K562 (cell line): ENCODE measurements around the gene DNAJB1. TPM values are rescaled to one million over a fixed set of nuclear protein-coding genes. Genes with fewer than 3 reads are reported as not detected.

Experiments
- ARID1B ChIP-seq: fragments of 450-650 bp; IDR thresholded peaks from 2 replicates; pipeline ENCODE4 v1.6.1; 2016; ENCODE audit warnings: antibody characterized with exemption, mild to moderate bottlenecking, inconsistent platforms
- CC2D1A ChIP-seq: fragments of 450-650 bp; IDR thresholded peaks from 2 replicates; pipeline ENCODE4 v1.6.1; 2017; ENCODE audit warnings: mild to moderate bottlenecking
- COPS2 ChIP-seq: fragments of 450-650 bp; conservative IDR thresholded peaks from 2 replicates; pipeline ENCODE4 v1.6.1; 2016; ENCODE audit warnings: mild to moderate bottlenecking, moderate library complexity
- CREM ChIP-seq: IDR thresholded peaks from 2 replicates; pipeline ENCODE4 v1.6.1; 2014; ENCODE audit warnings: antibody characterized with exemption, low read depth
- GABPB1 ChIP-seq: sonication (generic); formaldehyde crosslinking; IDR thresholded peaks from 2 replicates; pipeline ENCODE4 v1.8.0; 2022; ENCODE audit warnings: mild to moderate bottlenecking, missing genetic modification reagents
- KLF16 ChIP-seq: IDR thresholded peaks from 2 replicates; pipeline ENCODE4 v1.6.1; 2016; ENCODE audit warnings: antibody characterized with exemption
- LCOR ChIP-seq: sonication (generic); formaldehyde crosslinking; IDR thresholded peaks from 2 replicates; pipeline ENCODE4 v1.8.0; 2022; ENCODE audit warnings: mild to moderate bottlenecking, missing genetic modification reagents
- MEF2A ChIP-seq: IDR thresholded peaks from 2 replicates; pipeline ENCODE4 v1.6.1; 2011; ENCODE audit warnings: low read depth, mild to moderate bottlenecking, low read length, moderate library complexity; ENCODE audit not compliant: control insufficient read depth
- NR2C2 ChIP-seq, 2 experiments: fragments of 200-800 bp in 1 of 2; sonication (Bioruptor generic) in 1 of 2; sonication (generic) in 1 of 2; formaldehyde crosslinking in 1 of 2; IDR thresholded peaks; 2 replicates each; pipeline versions ENCODE4 v1.6.1 to v1.8.0; 2016 to 2022; ENCODE audit warnings: mild to moderate bottlenecking in 1 of 2, missing compliant biosample characterization in 1 of 2, missing genetic modification characterization in 1 of 2, missing genetic modification reagents in 1 of 2
- SREBF1 ChIP-seq: fragments of 150-350 bp; IDR thresholded peaks from 2 replicates; pipeline ENCODE4 v1.6.1; 2014; ENCODE audit warnings: antibody characterized with exemption, low read depth, low read length, borderline replicate concordance
- TFAP4 ChIP-seq: sonication (generic); formaldehyde crosslinking; IDR thresholded peaks from 2 replicates; pipeline ENCODE4 v1.8.0; 2022; ENCODE audit warnings: missing genetic modification reagents, mild to moderate bottlenecking, moderate library complexity, borderline replicate concordance
- ZFX ChIP-seq: sonication (generic); formaldehyde crosslinking; IDR thresholded peaks from 2 replicates; pipeline ENCODE4 v1.8.0; 2022; ENCODE audit warnings: mild to moderate bottlenecking, missing genetic modification reagents, moderate library complexity
- ZNF224 ChIP-seq: sonication (generic); formaldehyde crosslinking; IDR thresholded peaks from 2 replicates; pipeline ENCODE4 v1.8.0; 2022; ENCODE audit warnings: mild to moderate bottlenecking, missing genetic modification reagents
- polyA plus RNA-seq, 8 experiments: library from polyadenylated mRNA; depleted of rRNA in 4 of 8; stranded (reverse) in 5 of 8; unstranded in 3 of 8; fragments of >200 nt; fragmentation: Nextera tagmentation in 2 of 8; fragmentation: Illumina TruSeq in 1 of 8; extraction: Ambion mirVana in 2 of 8; extraction: Trizol in 1 of 8; gene quantifications; 2 replicates each; pipeline versions ENCODE4 v1.2.1 to v1.2.3, GENCODE V29; 2011 to 2014; ENCODE audit warnings: inconsistent platforms in 1 of 8, missing spikeins in 1 of 8
- total RNA-seq, 7 experiments: library from RNA; depleted of rRNA in 6 of 7; stranded (reverse); fragments of >200 nt in 6 of 7; fragmentation: Illumina TruSeq in 2 of 7; extraction: Trizol in 2 of 7; gene quantifications; 2 replicates each; pipeline versions ENCODE4 v1.2.1 to v1.2.3, GENCODE V29; 2011 to 2021; ENCODE audit warnings: low replicate concordance in 1 of 7
- TF ChIP-seq, protein P1 (sequence below), 2 experiments: fragments of 450-650 bp; formaldehyde crosslinking in 1 of 2; IDR thresholded peaks; 2 replicates each; pipeline versions ENCODE4 v1.4.0 to v1.6.1; 2014 to 2020; ENCODE audit warnings: mild to moderate bottlenecking in 2 of 2, borderline replicate concordance in 1 of 2, low read depth in 1 of 2
- TF ChIP-seq, protein P2 (sequence below), 3 experiments: fragments of 200-800 bp in 1 of 3; sonication (Bioruptor generic) in 1 of 3; sonication (generic) in 1 of 3; formaldehyde crosslinking in 1 of 3; IDR thresholded peaks; 2 replicates each; pipeline versions ENCODE4 v1.6.1 to v1.8.0; 2016 to 2022; ENCODE audit warnings: mild to moderate bottlenecking in 2 of 3, missing compliant biosample characterization in 2 of 3, missing genetic modification characterization in 2 of 3, missing genetic modification reagents in 1 of 3

Gene DNAJB1
- total and polyA plus RNA-seq, 9 of the 15 experiments (the other 6 are each of a cell fraction or from before 2014, with no cell fraction given), result 13.2 to 113 (median 62.1) TPM

- TF ChIP-seq ZFX (CRISPR knock-in tag), result peak; percentile 36; the same call in 1 of the 2 replicates
- peak; percentile 31; the same call in 1 of the 2 replicates for TF ChIP-seq ARID1B
- no peak for TF ChIP-seq SREBF1
- TF ChIP-seq CREM, result 0 out of 2 replicates have a peak, but pooled peaks have one; percentile 32
- TF ChIP-seq COPS2, result no peak
- TF ChIP-seq, protein P1, sequence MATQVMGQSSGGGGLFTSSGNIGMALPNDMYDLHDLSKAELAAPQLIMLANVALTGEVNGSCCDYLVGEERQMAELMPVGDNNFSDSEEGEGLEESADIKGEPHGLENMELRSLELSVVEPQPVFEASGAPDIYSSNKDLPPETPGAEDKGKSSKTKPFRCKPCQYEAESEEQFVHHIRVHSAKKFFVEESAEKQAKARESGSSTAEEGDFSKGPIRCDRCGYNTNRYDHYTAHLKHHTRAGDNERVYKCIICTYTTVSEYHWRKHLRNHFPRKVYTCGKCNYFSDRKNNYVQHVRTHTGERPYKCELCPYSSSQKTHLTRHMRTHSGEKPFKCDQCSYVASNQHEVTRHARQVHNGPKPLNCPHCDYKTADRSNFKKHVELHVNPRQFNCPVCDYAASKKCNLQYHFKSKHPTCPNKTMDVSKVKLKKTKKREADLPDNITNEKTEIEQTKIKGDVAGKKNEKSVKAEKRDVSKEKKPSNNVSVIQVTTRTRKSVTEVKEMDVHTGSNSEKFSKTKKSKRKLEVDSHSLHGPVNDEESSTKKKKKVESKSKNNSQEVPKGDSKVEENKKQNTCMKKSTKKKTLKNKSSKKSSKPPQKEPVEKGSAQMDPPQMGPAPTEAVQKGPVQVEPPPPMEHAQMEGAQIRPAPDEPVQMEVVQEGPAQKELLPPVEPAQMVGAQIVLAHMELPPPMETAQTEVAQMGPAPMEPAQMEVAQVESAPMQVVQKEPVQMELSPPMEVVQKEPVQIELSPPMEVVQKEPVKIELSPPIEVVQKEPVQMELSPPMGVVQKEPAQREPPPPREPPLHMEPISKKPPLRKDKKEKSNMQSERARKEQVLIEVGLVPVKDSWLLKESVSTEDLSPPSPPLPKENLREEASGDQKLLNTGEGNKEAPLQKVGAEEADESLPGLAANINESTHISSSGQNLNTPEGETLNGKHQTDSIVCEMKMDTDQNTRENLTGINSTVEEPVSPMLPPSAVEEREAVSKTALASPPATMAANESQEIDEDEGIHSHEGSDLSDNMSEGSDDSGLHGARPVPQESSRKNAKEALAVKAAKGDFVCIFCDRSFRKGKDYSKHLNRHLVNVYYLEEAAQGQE (IDR thresholded peaks at IDR 0.05; ENCODE audit: borderline replicate concordance), result peak; percentile 53; the same call in 1 of the 2 replicates
- TF ChIP-seq, protein P1 (CRISPR knock-in tag; IDR thresholded peaks at IDR 0.05; ENCODE audit: low read depth), result no peak
- TF ChIP-seq ZNF224 (CRISPR knock-in tag), result no peak
- TF ChIP-seq LCOR (CRISPR knock-in tag), result 0 out of 2 replicates have a peak, but pooled peaks have one; percentile 26
- 0 out of 2 replicates have a peak, but pooled peaks have one; percentile 11 for TF ChIP-seq GABPB1 (CRISPR knock-in tag)
- TF ChIP-seq NR2C2 (CRISPR knock-in tag; IDR thresholded peaks at IDR 0.05), result no peak
- 0 out of 2 replicates have a peak, but pooled peaks have one; percentile 20 for TF ChIP-seq NR2C2 (tag; IDR thresholded peaks at IDR 0.05)
- TF ChIP-seq MEF2A, result no peak
- TF ChIP-seq, protein P2, sequence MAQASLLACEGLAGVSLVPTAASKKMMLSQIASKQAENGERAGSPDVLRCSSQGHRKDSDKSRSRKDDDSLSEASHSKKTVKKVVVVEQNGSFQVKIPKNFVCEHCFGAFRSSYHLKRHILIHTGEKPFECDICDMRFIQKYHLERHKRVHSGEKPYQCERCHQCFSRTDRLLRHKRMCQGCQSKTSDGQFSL (CRISPR knock-in tag; IDR thresholded peaks at IDR 0.05), result no peak
- TF ChIP-seq, protein P2 (tag; IDR thresholded peaks at IDR 0.05), result peak in 1 of 2 experiments; percentile 71; a peak in 2 of 4 replicates
- TF ChIP-seq KLF16, result 0 out of 2 replicates have a peak, but pooled peaks have one; percentile 9
- TF ChIP-seq CC2D1A, result 0 out of 2 replicates have a peak, but pooled peaks have one; percentile 40
- peak; percentile 21; the same call in 1 of the 2 replicates for TF ChIP-seq TFAP4
Measured at GRCh38 chr19:14505488-14506239, 12.5 kb downstream of the DNAJB1 start (continued).
